Stromal cell of bone marrow (primary cell): Measurements from ENCODE around the gene NUP54.

Source experiments
- DNase-seq: peaks from one replicate; pipeline ENCODE4 v3.0.0-alpha.2; 2012; ENCODE audit warnings: low read depth

The NUP54 gene

DNA sequence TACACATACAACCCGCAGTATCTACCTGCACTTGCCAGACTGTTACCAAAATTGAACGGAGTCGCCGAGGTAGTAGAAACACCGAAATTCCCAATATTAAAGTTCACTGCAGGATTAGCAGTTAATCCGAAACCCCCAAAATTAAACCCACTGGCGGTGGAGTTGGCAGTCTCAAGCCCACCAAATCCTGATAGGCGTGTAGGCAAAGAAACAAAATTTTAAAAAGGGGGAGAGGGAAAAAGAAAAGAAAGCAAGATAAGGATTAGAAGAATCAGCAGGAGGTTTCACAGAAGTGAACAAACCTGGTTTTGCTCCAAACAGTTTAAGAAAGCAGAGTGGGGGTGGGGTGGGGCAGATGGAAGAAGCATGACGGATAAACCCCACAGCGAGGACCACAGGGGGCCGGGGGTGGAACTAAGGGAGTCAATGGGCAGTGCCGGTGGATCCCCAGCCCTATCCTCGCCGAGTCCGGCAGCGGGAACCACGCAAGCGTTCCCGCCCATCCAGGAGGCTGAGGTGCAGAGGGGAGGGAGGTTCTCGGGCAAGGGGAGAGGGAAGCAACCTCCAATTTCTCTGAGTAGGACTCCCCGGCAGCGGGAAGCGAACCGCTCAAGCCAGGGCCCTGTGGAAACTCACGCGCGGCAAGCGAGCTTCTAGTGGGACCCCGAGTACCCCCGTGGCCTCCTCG, 599 bp downstream of the NUP54 start:
- peak; percentile 59 for DNase-seq

DNA sequence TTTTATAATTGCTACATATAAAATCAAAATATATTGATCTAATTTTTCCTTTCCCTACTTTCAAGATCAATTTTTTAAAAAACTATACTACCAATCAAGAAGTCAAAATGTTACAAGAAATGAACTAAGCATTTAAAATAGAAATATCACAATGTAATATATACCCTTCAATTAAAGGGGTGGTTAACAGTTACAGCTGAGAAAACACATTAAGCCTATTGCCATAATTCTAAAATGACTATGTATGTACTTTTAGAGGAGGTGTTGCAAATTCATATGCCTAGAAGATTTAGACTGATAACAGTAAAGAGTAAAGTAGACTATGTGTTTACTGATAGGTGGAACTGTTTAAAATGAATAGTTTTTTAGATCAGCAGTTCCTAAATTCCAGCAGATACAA, 3.7 kb downstream of the NUP54 start:
- DNase-seq = no peak

DNA sequence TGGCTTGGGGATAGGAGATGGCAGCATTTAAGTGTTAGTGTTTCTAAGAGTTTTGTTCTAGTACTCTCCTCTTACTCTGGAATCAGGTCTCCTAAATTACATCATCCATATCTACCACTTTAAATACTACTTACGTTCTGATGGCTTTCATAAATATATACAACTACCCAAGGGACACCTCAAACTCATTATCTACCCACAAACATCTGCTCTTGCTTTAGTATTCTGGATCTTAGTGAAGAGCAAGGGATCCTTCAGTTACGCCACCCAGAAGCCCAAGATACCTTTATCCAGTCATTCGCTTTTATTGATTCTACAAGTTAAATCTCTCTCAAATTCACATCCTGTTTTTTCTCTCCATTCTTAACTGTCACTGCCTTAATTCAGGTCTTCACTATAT, 7.0 kb downstream of the NUP54 start:
- no peak for DNase-seq

DNA sequence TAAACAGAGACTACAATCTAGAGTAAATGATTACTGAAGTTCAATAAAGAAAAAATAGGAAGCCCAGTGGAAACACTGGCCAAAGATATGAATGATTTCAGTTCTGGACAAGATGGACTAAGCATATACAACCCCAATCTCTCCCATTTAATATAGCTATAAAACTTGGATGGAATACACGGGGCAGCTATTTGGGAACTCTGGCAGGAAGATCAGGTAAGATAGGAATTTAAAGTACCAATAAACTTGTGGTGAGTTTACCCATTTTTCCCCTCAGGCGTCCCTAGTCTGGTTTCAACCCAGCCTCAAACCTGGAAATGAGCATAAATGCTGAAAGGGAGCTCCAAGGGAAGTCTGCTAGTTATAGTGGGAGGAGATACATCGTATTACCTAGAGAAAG, 20.4 kb downstream of the NUP54 start:
- DNase-seq = no peak

DNA sequence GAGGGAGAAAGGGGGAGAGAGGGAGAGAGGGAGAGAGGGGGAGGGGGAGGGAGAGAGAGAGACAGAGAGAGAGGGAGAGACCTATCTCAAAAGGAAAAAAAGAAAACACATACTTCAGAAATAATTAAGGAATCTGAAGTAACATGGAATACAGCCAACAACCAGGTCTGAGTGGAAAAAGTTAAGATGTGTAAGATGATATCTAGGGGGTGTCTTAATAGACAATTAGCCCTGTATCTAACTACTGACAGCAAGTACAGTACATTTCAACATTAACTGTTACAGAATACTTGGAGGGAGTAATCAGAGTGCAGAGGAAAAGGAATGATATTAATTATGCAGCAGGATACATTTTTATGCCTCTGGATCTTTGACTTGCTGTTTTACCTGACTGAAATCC, 22.4 kb downstream of the NUP54 start:
- no peak for DNase-seq

DNA sequence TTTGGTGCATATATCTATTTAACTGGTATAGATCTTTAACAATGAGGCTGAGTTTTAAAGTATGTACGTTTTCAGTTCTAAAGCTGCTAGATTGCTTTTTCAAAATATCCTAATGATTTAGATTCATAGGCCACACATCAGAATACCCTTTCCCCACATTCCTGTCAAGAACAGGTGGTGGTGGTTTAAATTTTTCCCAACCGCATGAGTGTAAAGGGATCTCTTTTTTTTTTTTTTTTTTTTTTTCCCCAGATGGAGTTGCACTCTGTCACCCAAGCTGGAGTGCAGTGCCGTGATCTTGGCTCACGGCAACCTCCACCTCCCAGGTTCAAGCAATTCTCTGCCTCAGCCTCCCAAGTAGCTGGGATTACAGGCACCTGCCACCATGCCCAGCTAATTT, 28.0 kb downstream of the NUP54 start:
- no peak for DNase-seq

DNA sequence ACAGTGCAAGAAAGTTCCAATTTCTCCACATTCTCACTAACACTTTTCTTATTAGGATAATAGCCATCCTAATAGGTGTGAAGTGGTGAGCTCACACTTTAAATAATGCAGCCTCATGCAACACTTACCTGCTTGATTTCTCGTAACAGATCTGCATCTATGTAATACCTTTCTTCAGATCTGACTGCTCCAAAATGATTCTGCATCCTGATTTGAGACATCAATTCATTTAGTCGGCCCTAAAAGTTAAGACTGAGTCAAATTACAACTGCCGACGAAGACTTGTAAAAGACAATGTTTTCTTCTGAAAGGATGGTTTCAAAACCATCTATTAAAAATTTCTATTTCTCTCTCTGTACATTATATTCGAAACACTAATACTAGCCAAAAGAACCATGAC, 30.7 kb downstream of the NUP54 start:
- DNase-seq = no peak

DNA sequence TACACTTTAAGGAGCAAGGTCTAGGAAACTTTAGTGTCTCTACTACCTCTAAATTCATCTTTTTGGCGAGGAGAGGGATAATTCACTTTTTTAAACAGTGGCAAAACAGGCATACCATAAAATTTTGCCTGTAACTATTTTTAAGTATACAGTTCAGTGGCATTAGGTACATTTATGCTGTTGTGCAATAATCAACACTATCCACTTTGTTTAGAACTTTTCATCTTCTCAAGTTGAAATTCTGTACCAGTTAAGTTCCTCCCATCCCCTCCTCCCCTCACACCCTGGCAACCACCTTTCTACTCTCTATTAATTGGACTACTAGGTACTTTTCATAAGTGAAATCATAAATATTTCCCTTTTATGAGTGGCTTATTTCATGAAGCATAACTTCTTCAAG, 31.4 kb downstream of the NUP54 start:
- DNase-seq = no peak

DNA sequence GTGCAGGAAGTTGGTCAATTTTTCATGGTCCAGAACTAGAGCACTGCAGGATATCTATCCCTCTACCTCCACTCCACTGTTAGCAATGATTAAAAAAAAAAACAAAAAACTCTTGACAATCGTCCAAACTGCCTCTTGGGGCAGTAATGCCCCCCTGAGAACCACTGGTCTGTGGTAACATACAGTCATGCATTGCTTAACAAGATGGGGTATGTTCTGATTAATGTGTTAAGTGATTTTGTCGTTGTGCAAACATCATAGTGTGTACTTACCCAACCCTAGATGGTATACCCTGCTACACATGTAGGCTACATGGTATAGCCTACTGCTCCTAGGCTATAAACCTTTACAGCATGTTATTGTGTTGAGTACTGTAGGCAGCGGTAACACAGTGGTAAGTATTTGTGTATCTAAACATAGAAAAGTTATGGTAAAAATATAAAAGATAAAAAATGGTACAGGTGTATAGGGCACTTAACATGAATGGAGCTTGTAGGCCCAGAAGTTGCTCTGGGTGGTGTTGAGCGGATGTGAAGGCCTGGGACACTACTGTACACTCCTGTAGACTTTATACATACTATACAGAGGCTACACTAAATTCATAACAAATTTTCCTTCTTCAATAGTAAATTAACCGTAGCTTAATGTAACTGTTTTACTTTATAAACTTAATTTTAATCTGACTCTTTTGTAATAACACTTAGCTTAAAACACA, 39.6 kb downstream of the NUP54 start:
- DNase-seq = peak; percentile 13

DNA sequence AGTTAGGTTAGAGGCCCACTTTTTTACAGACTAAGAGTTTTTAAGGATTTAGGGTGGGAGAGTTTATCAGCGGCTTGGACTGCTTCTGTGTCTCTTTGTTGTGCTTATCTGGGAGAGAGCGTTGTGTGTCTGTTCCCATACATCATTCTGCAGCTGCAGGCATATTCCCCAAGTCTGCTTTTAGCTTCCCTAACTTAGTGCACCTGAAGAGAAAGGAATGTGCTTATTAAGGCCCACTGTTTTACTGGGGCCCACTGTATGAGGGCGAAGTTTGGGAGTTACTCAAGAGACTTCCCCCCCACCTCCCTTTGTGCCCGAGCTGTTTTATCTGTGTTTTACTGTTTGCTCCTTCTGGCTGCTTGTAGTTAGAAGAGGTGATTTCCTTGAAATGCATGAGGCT, 41.8 kb downstream of the NUP54 start:
- no peak for DNase-seq

DNA sequence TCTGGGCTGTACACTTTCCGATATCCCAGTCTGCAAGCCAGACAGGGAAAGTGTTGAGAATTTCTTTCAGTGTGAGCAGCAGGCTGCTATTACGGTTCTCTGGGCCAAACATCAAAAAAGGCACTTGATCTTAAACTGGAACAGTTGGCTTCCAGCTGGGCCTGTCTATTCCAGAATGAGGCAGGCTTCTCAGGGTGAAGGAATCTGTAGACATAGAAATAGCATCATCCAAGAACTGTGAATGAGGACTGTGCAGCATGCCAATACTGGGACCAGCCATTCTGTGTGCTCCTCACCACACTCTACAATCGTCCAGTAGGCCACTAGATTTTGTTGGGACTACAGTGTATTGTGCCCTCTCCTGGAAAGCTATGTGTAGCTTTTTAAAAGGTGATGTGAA, 42.5 kb downstream of the NUP54 start:
- DNase-seq = no peak

DNA sequence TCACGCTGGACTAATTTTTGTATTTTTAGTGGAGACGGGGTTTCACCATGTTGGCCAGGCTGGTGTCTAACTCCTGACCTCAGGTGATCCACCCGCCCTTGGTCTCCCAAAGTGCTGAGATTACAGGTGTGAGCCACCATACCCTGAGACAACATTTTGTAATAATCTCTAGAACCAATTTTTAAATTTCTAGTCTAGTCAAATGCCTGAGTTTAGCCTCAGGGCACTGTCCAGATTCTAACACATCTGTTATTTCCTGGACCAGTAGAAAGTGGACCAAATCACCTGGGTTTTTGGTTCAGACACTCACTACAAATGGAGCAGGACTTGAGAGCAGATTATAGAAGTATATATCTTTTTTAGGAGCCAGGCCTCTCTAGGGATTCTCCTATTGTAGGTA, 52.1 kb downstream of the NUP54 start:
- no peak for DNase-seq

DNA sequence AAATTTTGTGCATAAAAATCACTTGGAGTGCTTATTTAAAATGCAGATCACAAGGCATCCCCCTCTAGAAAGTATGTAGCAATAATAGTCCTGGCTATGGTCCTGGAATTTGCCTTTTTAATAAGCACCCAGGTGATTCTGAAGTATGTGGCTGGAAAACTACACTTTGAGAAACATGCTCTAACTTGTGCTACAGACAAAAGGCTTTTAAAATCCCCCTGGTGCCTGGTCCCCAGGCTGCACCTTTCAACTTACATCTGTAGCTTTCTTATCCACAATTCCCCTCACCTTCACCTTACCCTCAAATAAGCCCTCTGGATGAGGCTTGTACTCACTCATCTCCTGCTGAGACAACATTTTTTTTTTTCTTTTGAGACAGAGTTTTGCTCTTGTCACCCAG, 52.6 kb downstream of the NUP54 start:
- DNase-seq = no peak

DNA sequence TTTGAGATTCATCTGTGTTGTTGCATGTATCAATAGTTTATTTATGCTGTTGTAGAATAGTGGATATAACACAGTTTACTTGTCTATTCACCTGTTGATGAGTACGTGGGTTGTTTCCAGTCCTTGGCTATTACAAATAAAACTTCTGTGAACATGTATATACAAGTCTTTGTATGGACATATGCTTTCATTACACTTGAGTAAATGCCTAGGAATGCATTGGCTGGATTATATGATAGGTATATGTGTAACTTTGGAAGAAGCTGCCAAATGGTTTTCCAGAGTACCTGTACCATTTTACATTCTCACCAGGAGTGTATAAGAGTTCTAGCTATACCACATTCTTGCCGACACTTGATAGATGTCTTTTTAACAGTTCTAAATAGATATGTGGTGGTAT, 57.1 kb downstream of the NUP54 start:
- no peak for DNase-seq

DNA sequence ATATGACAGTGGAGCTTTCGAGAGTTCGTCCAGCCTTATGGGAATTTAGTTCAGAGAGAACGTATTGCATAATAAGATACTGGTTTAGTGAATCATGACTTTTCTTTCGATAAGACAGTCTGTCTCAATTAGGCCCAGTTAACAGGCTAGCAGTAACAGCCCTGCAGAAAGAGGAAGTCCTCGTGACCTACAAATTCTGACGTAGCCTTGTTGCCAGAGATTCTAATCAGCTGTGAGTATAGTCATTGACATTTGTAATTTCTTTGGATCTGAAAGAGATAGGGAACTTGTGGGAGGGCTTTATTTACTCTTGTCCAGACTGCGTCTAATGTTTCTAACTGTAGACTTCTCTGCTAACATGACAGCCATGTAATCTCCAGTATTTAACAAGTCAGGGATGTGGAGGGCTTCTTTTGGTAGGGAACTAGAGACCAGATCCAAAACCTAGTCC, 57.9 kb downstream of the NUP54 start:
- peak; percentile 33 for DNase-seq

DNA sequence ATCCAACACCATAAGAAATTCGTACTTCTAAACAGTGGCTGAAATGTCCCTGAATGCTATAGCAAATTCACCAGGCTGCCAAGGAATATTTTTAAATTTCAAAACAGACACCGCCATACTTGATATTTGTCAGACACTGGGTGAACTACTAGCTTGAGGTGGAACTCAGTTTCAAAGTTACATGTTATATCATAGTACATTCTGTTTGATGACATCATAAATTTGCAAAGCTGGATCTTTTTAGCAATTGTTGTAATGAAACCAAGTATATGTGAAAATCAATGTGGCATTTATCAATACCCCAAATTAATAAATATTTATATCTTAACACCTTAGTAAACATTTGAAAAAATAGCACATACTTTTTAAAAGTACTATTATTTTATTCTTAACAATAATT, 59.5 kb downstream of the NUP54 start:
- DNase-seq = no peak

DNA sequence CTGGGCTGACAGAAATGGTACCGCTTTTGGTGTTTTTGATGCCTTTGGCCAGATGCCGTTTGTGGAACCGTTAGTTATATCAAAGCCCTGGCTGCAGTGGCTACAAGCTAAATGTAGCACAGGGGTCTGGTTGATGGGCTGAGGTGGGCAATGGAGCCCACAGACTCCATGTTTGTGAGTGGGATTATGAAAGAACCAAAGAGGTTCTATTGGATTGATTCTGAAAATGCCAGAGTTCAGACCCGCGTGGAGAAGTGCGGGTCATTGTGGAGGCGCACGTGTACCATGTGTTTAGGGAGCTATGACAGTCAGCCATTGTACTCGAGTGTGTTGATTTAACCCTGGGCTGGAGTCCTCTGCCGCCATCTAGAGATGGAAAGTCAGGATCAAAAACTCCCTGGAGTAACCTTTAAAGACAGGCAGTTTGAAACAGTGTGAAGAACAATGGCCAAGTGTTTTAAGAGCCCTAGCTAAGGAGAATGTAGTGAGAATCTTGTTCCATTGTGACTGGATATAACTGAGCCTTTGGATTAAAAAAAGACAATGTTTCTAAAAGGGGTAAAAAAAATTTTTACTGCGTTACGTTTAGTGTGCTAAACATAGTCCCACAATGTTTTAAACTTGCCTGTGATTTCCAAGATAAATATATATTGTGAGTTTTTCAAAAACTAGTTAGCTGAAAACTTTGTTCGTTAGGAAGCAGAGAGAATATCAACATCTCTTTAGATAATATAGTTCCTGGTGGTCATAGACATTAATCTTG, 61.0 kb downstream of the NUP54 start:
- DNase-seq = peak; percentile 42

DNA sequence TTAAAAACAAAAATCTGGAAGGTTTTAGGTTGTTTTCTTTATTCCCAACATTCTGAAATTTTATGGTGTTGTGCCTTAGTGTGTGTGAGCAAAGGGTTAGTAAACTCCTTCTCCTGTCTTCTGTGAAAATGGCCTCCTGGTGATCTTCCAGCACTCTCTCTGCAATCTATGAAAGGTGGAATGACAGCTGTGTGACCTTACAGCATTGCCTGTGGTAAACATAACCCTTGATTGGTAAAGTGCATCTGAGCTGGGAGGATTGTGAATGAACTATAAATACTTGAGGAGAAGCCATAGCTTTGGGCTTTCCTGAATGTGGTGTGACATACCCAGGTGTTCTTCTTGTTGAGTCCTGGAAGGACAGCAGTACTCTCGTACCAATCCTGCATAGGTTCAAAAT, 63.7 kb downstream of the NUP54 start:
- DNase-seq = no peak

DNA sequence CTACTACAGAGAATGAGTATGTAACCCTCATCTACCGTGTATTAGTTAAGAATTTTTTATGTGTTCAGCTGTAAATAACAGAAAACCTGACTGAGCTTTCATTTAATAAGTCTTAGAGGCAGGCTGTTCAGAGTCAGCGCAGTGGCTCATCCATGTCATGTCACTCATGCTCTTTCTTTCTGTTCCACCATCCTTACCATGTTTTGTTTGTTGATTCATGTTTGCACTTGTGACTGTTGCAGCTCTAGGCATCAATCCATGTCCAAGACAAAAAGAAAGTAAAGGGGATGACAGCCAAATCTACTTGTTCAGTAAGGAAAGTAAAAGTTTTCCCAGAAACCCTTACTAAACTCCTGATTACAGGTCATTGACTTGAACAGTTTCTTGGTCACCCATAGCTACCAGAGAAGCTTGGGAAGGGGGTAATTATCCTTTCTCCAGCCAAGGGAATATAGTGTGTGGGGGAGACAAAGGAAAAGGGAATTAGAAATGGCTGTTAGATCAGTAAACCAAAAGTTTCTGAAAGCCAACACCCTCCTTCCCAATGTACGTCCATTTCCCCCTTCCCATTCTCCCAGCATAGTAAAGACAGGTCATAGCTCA, 64.7 kb downstream of the NUP54 start:
- no peak for DNase-seq

DNA sequence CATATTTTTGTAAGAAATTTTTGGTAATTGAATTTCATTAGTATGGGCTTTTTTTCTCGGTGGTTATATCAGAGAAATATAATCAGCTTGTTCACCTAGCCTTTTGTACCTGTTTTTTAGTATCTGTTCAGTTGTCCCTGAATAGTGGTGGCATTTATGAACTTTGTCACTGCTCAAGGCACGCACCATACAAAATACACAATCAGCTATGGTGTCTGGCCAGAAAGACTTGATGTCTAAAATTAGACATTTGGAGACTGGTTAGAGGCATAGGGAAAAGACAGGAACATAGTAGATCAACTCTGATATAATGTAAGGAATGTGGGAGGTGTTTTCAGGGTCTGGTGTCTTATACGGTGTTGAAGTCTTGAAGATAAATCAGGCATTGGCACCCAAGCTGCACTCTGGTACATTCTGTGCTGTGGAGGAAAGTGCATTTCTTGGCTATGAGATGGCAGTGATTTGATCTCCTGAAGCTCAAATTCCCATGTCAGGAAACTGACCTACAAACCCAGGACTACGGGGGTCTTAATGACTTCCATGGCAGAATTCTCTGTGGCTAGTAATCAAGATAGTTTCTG, 70.1 kb downstream of the NUP54 start:
- no peak for DNase-seq

DNA sequence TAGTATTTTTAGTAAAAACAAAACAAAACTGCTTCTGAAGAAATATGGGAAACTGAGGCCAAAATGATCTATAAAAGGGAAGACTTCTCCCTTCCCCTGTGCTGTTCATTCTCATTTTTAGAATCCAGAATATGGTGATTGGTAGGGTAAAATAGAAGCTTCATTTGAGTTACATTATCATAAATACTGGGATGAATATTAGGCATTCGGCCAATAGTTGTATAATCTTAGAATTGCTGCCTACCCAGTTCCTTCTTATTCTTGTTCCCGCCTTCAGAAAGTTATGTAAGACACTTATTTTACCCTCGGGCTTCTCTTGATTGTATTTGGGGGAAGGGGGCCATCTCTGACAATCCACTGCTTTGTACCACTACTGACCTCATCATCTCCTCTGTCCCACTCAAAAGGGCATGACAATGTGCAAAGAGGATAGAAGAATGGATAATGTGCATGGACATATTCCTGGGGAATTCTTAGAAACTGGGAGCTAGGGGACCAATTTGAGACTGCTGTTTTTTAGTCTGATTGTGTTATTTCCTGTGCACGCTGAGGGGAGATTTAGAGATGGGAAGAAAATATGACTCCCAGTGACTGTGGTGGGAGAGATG, 73.1 kb downstream of the NUP54 start:
- no peak for DNase-seq

DNA sequence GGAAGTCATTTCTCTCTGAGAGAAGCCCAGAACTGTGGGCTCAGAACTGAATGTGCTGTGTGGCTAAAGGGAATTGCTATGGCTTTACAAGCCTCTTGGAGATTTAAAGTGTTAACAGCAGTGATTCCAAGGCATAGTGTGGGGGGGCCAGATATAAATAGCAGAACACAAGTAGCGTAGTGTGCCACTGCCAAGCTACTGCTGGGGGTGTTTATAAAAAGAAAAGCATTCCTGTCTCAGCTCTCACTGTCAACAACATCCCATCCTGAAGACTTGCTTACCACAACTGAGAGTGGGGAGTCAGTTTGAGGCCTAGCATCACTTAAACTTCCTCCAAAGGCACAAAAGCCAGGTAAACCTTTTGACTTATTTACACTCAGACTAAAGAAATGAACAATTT, 73.7 kb downstream of the NUP54 start, which contains the start of gene ART3:
Gene ART3 (plus strand): TSS at position 242 of the 400 bp plus-strand sequence. CDS start 1,181 bp downstream, outside the sequence.
- no peak for DNase-seq
